Pancreas (tissue), 10 donors: Measurements from ENCODE around the gene FKBP4. TPM values are rescaled to one million over a fixed set of nuclear protein-coding genes. Genes with fewer than 3 reads are reported as not detected.

Source experiments
- ATAC-seq, 4 donors: fragments of 200-7000 bp; cut with Tn5 transposase; one replicate each; pipeline versions ENCODE4 v1.8.0 to v1.9.1; 2020; ENCODE audit warnings: mild to moderate bottlenecking in 4 of 4, moderate library complexity in 4 of 4
- DNase-seq, 6 donors: peaks; one replicate each; pipeline ENCODE4 v3.0.0-alpha.2; 2020
- FAIRE-seq: peaks from 2 replicates; lab custom pipeline; 2012; peaks lifted over from hg19 to GRCh38; lab: Jason Lieb, UNC
- H3K27ac ChIP-seq, 4 donors: fragments of 200-600 bp; sonication (generic); 1 replicate in 3 of 4; 2 replicates in 1 of 4; pipeline versions ENCODE4 v1.5.0 to v1.8.0; 2020
- H3K27me3 ChIP-seq, 4 donors: fragments of 200-600 bp; one replicate each; pipeline ENCODE4 v1.8.0; 2021
- H3K36me3 ChIP-seq, 3 donors: fragments of 200-600 bp; sonication (generic) in 1 of 3; one replicate each; pipeline versions ENCODE4 v1.5.0 to v1.8.0; 2020 to 2021
- H3K4me1 ChIP-seq, 3 donors: fragments of 200-600 bp; one replicate each; pipeline ENCODE4 v1.8.0; 2021
- H3K4me3 ChIP-seq, 4 donors: fragments of 200-600 bp; sonication (generic) in 2 of 4; one replicate each; pipeline versions ENCODE4 v1.5.0 to v1.8.0; 2020 to 2021
- H3K9me3 ChIP-seq, 4 donors: fragments of 200-600 bp; one replicate each; pipeline ENCODE4 v1.8.0; 2021
- WGBS, 2 donors: extraction: QIAGEN DNeasy Blood & Tissue Kit; methylation state at CpG; one replicate each; pipeline ENCODE4 v1.1.7; 2013; 5-methylcytosine and 5-hydroxymethylcytosine counted together
- intact Hi-C, 3 donors: fragments of 100-400 bp; cut with DNase I; formaldehyde crosslinking; loops; one replicate each; pipeline versions ENCODE4 v1.11.1 to v1.14.2; 2022
- polyA plus RNA-seq, 2 donors: library from polyadenylated mRNA; stranded (reverse); fragments of 200-250 nt; gene quantifications; one replicate each; pipeline ENCODE4 v1.2.3, GENCODE V29; 2013
- total RNA-seq, 6 donors: library from RNA; stranded (reverse); fragmentation: NEBNext Ultra II Directional in 4 of 6; extraction: Animal tissue kit (Norgen Biotek cat#: 25700) in 4 of 6; gene quantifications; one replicate each; pipeline versions ENCODE4 v1.2.1 to v1.2.4, GENCODE V29; 2021 to 2023
- TF ChIP-seq, protein P1 (sequence below), 4 donors: fragments of 200-600 bp; sonication (generic) in 3 of 4; IDR thresholded peaks; one replicate each; pipeline versions ENCODE4 v1.5.0 to v1.8.0; 2021; ENCODE audit warnings: antibody characterized with exemption in 4 of 4
- donor health status: healthy with polysubstance abuse.
- donor health status: DM: no; HTN: no; CAD: no; lungs with moderate emphysema.
- donor health status: DM: no; HTN: no; CAD: no.
- donor health status: control.
- donor health status: control.
- donor health status: Bipolar disorder and iron deficiency.
- donor health status: DM: yes; HTN: yes; CAD: no.
- donor health status: DM: no; HTN: no; CAD: no.
- donor health status: DM: no; HTN: no; CAD: no.
- donor health status: DM: yes; HTN: yes; CAD: no.

Gene FKBP4
- total and polyA plus RNA-seq, 8 donors = 24.2 to 72.8 (median 47.8) TPM

- no peak overlapping the region for H3K4me3 ChIP-seq
- FAIRE-seq (no peak), ATAC-seq (no peak), DNase-seq (no peak)
- intact Hi-C loops = no loop called here
- H3K36me3 ChIP-seq = peaks cover 9 to 81% (median 33%) of the 10 kb centered on the region in 3 donors
- WGBS, 2 donors = 85 to 87% methylated on average over 6 of the region's 6 CpGs
- no peaks in the 10 kb centered on the region for H3K4me1 ChIP-seq
- TF ChIP-seq, protein P1, sequence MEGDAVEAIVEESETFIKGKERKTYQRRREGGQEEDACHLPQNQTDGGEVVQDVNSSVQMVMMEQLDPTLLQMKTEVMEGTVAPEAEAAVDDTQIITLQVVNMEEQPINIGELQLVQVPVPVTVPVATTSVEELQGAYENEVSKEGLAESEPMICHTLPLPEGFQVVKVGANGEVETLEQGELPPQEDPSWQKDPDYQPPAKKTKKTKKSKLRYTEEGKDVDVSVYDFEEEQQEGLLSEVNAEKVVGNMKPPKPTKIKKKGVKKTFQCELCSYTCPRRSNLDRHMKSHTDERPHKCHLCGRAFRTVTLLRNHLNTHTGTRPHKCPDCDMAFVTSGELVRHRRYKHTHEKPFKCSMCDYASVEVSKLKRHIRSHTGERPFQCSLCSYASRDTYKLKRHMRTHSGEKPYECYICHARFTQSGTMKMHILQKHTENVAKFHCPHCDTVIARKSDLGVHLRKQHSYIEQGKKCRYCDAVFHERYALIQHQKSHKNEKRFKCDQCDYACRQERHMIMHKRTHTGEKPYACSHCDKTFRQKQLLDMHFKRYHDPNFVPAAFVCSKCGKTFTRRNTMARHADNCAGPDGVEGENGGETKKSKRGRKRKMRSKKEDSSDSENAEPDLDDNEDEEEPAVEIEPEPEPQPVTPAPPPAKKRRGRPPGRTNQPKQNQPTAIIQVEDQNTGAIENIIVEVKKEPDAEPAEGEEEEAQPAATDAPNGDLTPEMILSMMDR (IDR thresholded peaks at IDR 0.05) = no peak
- H3K9me3 ChIP-seq = no peaks in the 10 kb centered on the region
- no peaks in the 10 kb centered on the region for H3K27me3 ChIP-seq
- H3K27ac ChIP-seq = no peak overlapping the region
These were observed 29.8 kb downstream of the FKBP4 start for GRCh38 chr12:2824541-2824940.

- DNase-seq = no peak
- no peak overlapping the region for H3K27ac ChIP-seq
- no peaks in the 10 kb centered on the region for H3K4me1 ChIP-seq
- ATAC-seq = no peak
- no peaks in the 10 kb centered on the region for H3K27me3 ChIP-seq
- TF ChIP-seq, protein P1 (IDR thresholded peaks at IDR 0.05) = no peak
- intact Hi-C loops = no loop called here
- no peak for FAIRE-seq
- H3K9me3 ChIP-seq = no peaks in the 10 kb centered on the region
- H3K36me3 ChIP-seq = peaks cover 9 to 75% (median 33%) of the 10 kb centered on the region in 3 donors
- no peak overlapping the region for H3K4me3 ChIP-seq
- 76 to 83% methylated on average over 4 of the region's 4 CpGs for WGBS, 2 donors
These were observed 30.4 kb downstream of the FKBP4 start for GRCh38 chr12:2825132-2825531.

DNA sequence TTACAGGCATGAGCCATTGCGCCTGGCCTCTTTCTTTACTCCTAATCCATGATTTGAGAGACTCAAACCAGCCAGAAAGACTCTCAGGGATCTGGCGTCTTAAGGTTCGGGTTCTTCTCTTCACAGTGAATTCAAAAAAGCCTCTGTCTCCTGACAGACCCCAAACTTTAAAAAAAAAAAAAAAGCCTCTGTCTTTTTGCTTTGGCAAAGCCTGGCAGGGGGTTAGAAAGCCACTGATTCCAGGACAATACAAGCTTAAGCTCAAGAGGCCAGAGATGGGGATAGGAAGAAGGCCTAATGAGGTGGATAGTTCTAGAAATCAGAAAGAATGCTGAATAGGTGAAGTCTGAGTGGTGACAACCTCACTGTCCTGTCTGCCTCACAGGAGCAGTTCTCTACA lies 31.3 kb downstream of the FKBP4 start:
- DNase-seq (no peak), ATAC-seq (no peak), FAIRE-seq (no peak)
- no peaks in the 10 kb centered on the region for H3K9me3 ChIP-seq
- TF ChIP-seq, protein P1 (IDR thresholded peaks at IDR 0.05) = no peak
- no peak overlapping the region for H3K27ac ChIP-seq
- peaks cover 6 to 69% (median 29%) of the 10 kb centered on the region in 3 donors for H3K36me3 ChIP-seq
- intact Hi-C loops = no loop called here
- H3K4me3 ChIP-seq = no peak overlapping the region
- no peaks in the 10 kb centered on the region for H3K27me3 ChIP-seq
- H3K4me1 ChIP-seq = no peaks in the 10 kb centered on the region
- WGBS, 2 donors = 93 to 99% methylated on average over 3 of the region's 3 CpGs

DNA sequence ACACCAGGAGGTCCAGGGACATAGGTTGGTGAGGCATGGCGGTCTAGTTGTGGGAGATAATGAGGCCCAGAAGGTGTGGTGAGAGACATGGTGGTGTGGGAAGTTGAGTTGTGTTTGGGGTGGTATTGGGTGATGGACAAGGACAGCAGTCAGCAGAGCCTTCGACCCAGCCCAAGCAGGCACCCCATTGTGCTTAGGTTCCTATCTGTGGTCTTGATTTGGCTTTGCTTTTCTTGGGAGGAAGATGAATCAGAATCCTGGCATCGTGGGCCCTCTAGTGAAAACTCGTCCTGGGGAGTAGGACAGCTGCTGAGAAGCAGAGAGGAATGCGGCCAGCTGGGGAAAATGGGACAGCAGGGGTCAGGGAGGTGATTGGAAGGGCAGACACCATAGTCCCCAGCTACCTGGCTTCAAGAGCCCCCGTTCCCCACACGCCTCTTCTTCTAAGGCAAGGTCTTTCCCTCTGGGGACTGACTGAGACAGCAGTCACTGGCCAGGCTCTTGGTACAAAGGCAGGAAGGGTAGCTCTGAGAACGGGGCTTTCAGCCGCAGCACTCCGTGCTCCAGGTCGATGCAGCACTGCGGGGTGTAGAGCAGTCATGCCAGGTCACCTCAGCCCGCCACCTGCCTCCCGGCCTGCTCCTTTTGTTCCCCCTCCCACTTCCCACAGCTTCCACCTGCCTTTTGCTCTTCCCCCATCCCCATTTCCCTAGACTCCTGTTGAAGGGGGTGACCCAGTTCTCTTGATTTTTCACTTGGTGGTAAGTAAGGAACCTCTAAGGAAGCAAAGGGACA lies 32.1 kb downstream of the FKBP4 start:
- H3K4me3 ChIP-seq = no peak overlapping the region
- H3K27me3 ChIP-seq = no peaks in the 10 kb centered on the region
- DNase-seq (no peak), ATAC-seq (no peak), FAIRE-seq (no peak)
- 89 to 90% methylated on average over 14 of the region's 14 CpGs for WGBS, 2 donors
- peaks cover 6 to 61% (median 22%) of the 10 kb centered on the region in 3 donors for H3K36me3 ChIP-seq
- TF ChIP-seq, protein P1 (IDR thresholded peaks at IDR 0.05) = no peak
- no peaks in the 10 kb centered on the region for H3K4me1 ChIP-seq
- no peak overlapping the region for H3K27ac ChIP-seq
- H3K9me3 ChIP-seq = no peaks in the 10 kb centered on the region
- intact Hi-C loops = no loop called here

DNA sequence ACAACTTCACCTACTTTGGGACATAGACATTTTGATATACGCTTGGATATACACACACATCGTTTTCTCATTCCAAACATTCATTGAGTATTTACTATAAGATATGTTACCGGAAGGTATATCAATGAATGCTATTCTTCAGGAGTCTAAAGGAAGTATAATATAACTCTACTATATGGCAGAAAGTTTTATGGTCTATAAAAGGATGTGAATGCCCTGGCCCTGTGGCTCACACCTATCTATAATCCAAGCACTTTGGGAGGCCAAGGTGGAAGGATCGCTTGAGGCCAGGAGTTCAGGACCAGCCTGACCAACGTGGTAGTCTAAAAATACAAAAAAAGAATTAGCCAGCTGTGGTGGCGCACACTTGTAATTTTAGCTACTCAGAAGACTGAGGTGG lies 34.5 kb downstream of the FKBP4 start:
- WGBS, 2 donors = 91% methylated on average over 6 of the region's 6 CpGs
- no peak overlapping the region for H3K27ac ChIP-seq
- intact Hi-C loops = no loop called here
- no peaks in the 10 kb centered on the region for H3K9me3 ChIP-seq
- peaks cover 6 to 38% (median 14%) of the 10 kb centered on the region in 3 donors for H3K36me3 ChIP-seq
- no peak overlapping the region for H3K4me3 ChIP-seq
- FAIRE-seq (no peak), ATAC-seq (no peak), DNase-seq (no peak)
- H3K27me3 ChIP-seq = no peaks in the 10 kb centered on the region
- no peaks in the 10 kb centered on the region for H3K4me1 ChIP-seq
- TF ChIP-seq, protein P1 (IDR thresholded peaks at IDR 0.05) = no peak
